Neuron (in vitro differentiated cells): Measurements from ENCODE around the gene CCL2.

Source experiments
- H2AFZ ChIP-seq: one replicate; pipeline ENCODE4 v1.6.1; 2013; ENCODE audit warnings: low read depth, mild to moderate bottlenecking, inconsistent platforms, low read length, moderate library complexity
- H3K27me3 ChIP-seq: one replicate; pipeline ENCODE4 v1.6.1; 2013; ENCODE audit warnings: low read length; ENCODE audit not compliant: insufficient read depth
- H3K36me3 ChIP-seq: one replicate; pipeline ENCODE4 v1.6.1; 2013; ENCODE audit warnings: low read length; ENCODE audit not compliant: insufficient read depth
- H3K4me1 ChIP-seq: one replicate; pipeline ENCODE4 v1.6.1; 2013; ENCODE audit warnings: low read length; ENCODE audit not compliant: insufficient read depth
- H3K4me3 ChIP-seq: 2 replicates; pipeline ENCODE4 v1.5.1; 2013; ENCODE audit warnings: mild to moderate bottlenecking, low read length, moderate library complexity
- H3K9me3 ChIP-seq: one replicate; pipeline ENCODE4 v1.6.1; 2013; ENCODE audit warnings: low read length

Gene CCL2

DNA sequence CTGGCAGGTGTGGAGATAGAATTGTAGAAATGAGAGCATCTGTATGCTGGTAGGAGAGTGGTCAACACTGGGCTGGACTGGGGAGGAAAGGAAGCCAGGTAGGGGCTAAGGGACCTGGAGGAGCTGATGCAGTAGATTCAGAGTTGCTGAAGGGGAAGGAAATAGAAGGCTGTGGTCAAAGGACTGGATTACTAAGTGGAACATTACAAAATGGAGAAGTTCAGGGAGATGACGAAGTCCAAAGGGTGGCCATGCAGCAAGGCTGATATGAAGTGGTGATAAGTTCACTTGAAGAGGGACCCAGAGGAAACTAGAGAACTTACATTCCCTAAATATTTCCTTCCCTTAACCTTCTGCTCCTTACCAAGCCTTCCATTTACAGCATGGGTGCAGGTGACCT lies 8.6 kb upstream of the CCL2 start:
- Histone ChIP-seq H3K4me3 (no peak overlapping the region), H3K36me3 (no peaks in the 10 kb centered on the region), H3K4me1 (no peaks in the 10 kb centered on the region), H2AFZ (no peak overlapping the region), H3K27me3 (no peaks in the 10 kb centered on the region), H3K9me3 (no peaks in the 10 kb centered on the region)

DNA sequence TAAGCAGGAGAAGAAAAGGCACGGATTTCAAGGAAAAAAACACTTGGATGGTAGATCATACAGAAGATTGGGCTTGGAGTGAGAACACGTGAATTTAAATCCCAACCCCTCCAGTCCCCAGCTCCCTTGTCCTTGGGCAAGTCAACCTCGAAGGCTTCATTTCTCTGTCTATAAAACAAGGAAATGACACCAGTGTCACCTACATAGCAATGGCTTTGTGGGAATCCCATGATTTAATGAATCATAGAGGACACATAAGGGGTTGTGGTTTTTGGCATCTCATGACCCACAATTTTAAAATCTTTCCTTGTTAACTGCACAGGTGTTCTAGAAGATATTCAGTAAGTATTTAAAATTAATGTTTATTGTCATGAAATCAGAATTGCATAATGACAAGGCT lies 8.2 kb upstream of the CCL2 start:
- Histone ChIP-seq H3K4me3 (no peak overlapping the region), H3K9me3 (no peaks in the 10 kb centered on the region), H3K36me3 (no peaks in the 10 kb centered on the region), H3K4me1 (no peaks in the 10 kb centered on the region), H3K27me3 (no peaks in the 10 kb centered on the region), H2AFZ (no peak overlapping the region)

DNA sequence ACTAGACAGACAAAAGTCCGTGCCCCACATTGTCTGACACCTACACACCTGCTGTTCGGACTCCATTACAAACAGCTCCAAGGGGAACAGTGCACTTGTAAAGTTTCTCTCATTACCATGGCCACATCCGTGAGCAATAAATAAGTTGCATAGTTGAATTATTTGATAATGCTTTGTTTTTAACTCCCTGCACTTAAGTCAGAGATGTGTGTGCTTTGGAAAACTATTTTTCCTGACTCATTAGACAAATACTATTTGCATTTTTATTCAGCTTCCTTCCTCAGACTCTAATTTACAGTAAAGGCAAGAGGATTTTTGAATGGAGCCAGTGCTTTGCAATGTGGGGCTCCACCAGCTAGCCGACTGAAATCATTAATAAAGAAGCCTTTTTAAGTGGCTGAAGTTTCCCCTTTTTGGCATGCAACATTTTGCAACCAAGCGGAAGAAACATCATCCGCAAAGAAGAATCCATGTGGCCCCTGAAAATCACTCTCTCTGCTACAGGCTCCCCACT lies 6.5 kb upstream of the CCL2 start:
- H3K9me3 ChIP-seq: no peaks in the 10 kb centered on the region
- no peak overlapping the region for H3K4me3 ChIP-seq
- H3K27me3 ChIP-seq: no peaks in the 10 kb centered on the region
- no peaks in the 10 kb centered on the region for H3K36me3 ChIP-seq
- no peak overlapping the region for H2AFZ ChIP-seq
- H3K4me1 ChIP-seq: no peaks in the 10 kb centered on the region

DNA sequence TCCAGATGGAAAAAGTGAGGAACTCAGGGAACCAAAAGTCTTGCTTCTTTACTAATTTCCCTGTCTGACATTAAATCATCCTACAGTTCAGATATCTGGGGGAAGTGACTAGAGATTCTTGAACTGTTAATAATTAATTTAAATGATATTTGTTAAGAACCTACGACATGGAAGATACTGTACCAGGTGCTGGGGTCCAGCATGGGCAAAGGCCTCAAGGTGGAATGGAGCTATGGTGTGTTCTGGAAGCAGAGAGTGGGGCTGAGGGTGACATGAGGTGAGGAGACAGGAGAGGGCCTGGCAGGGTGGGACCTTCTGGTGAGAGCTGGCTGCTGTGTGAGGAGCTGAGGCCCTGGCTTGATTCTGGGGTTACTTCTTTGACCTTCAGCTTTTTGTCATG lies 6.0 kb upstream of the CCL2 start:
- H3K4me3 ChIP-seq: no peak overlapping the region
- no peaks in the 10 kb centered on the region for H3K4me1 ChIP-seq
- no peaks in the 10 kb centered on the region for H3K27me3 ChIP-seq
- no peaks in the 10 kb centered on the region for H3K9me3 ChIP-seq
- no peak overlapping the region for H2AFZ ChIP-seq
- no peaks in the 10 kb centered on the region for H3K36me3 ChIP-seq

DNA sequence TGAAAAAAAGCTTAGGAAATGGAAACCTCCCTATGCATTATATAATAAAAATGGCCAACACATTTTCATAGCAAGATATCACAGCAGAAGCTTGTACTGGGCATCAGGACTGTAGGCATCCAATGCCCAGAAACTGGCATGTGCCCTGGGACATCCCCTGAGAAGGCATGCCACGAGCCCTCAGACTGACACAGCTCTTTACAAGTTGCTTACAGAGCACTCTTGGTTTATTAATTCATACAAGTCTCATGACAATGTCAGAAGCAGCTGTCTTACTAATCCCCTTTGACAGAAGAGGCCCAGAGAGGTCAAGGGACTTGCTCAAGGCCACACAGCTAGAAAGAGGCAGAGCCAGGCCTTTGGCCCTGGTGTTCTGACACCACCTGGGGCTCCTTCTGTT lies 5.6 kb upstream of the CCL2 start:
- Histone ChIP-seq H3K9me3 (no peaks in the 10 kb centered on the region), H3K4me1 (peaks cover under 1% of the 10 kb centered on the region), H2AFZ (no peak overlapping the region), H3K36me3 (no peaks in the 10 kb centered on the region), H3K27me3 (no peaks in the 10 kb centered on the region), H3K4me3 (no peak overlapping the region)

DNA sequence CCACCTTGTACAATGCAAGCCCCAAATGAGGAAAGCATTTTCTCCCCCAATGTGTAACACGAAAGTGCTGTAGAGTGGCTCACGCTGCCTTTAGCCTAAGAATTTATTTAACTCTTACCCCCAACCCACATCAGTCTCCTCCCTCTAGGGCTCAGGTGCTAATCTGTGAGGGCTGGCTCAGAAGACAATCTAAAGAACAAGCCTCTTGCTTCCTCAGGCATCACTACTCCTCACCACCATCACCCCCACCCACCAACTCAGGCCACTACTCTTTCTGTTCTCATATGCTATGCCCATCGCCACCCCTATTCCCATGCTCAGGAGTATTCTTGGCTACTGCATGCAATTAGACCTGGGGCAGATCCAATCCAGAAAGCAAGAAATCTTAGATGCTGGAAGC lies 3.9 kb upstream of the CCL2 start:
- no peaks in the 10 kb centered on the region for H3K9me3 ChIP-seq
- peaks cover 8% of the 10 kb centered on the region for H3K4me1 ChIP-seq
- no peaks in the 10 kb centered on the region for H3K27me3 ChIP-seq
- no peaks in the 10 kb centered on the region for H3K36me3 ChIP-seq
- no peak overlapping the region for H3K4me3 ChIP-seq
- H2AFZ ChIP-seq: no peak overlapping the region

DNA sequence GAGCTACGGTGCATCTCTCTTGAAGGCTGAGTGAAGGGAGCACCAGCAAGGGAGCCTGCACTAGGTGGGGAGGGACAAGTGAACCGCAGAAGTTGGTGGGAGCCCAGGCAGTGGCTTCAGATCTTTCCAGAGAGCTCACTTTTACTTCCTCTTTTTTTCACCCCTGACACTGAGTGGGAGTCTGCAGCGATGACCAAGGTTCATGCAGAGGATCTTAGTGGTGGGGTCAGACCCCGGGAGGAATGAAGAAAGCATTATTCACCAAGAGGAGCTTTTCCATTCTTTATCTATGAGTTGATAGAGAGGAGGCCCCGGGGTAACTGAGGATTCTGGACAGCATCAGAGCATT lies 3.0 kb upstream of the CCL2 start:
- Histone ChIP-seq H3K36me3 (no peaks in the 10 kb centered on the region), H3K4me1 (peaks cover 8% of the 10 kb centered on the region), H3K4me3 (no peak overlapping the region)

DNA sequence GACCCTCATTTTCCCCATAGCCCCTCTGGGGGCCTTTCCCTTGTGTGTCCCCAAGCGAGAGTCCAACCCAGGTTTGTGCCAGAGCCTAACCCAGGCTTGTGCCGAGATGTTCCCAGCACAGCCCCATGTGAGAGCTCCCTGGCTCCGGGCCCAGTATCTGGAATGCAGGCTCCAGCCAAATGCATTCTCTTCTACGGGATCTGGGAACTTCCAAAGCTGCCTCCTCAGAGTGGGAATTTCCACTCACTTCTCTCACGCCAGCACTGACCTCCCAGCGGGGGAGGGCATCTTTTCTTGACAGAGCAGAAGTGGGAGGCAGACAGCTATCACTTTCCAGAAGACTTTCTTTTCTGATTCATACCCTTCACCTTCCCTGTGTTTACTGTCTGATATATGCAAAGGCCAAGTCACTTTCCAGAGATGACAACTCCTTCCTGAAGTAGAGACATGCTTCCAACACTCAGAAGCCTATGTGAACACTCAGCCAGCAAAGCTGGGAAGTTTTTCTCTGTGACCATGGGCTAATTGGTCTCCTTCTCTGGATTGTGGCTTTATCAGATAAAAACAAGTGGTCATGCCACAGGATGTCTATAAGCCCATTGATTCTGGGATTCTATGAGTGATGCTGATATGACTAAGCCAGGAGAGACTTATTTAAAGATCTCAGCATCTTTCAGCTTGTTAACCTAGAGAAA lies 2.5 kb upstream of the CCL2 start:
- Histone ChIP-seq H3K9me3 (no peaks in the 10 kb centered on the region), H3K27me3 (no peaks in the 10 kb centered on the region), H3K36me3 (no peaks in the 10 kb centered on the region), H2AFZ (no peak overlapping the region), H3K4me3 (no peak overlapping the region), H3K4me1 (peaks cover 8% of the 10 kb centered on the region)

More for the DNA sequence above, 3.0 kb upstream of the CCL2 start:
- no peaks in the 10 kb centered on the region for H3K9me3 ChIP-seq
- no peaks in the 10 kb centered on the region for H3K27me3 ChIP-seq
- H2AFZ ChIP-seq: no peak overlapping the region

DNA sequence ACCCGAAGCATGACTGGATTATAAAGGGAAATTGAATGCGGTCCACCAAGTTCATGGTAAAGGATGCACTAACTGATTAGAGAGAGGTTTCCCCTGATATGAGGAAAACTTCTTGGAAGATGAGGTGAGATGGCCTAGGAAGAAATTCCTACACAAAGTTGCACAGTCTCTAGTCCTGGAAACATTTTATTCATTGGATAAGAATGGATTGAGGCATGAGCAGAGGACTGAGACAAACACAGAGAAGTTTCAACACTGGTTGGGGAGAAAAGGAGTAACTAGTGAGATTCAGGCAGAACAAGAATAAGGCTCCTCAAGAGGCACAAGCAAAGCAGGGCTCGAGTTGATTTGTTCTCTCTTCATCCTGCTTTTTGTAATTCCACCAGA lies 2.0 kb upstream of the CCL2 start:
- no peaks in the 10 kb centered on the region for H3K9me3 ChIP-seq

DNA sequence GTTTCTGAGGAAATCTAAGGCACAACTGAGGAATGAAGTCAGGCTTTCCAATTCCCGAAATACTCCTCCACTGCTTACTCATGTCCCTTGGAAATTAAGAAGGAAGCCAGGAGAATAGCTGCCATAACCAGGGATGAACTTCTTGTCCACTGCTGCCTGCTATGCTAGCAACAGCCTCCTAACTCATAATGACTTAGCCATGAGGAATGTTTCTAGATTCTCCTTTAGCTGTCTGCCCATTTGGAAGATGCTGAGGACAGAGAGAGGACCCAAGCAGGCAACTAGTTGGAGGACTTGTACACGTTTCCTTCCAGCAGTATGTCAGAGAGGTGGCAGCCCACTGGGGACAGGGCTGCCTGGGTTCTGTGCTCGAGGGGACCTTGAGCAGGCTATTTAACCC lies 939 bp upstream of the CCL2 start:
- no peaks in the 10 kb centered on the region for H3K27me3 ChIP-seq
- no peaks in the 10 kb centered on the region for H3K9me3 ChIP-seq
- no peak overlapping the region for H3K4me3 ChIP-seq
- peak overlapping the region; percentile 51 for H2AFZ ChIP-seq
- H3K4me1 ChIP-seq: peaks cover 8% of the 10 kb centered on the region
- no peaks in the 10 kb centered on the region for H3K36me3 ChIP-seq

More for the DNA sequence above, 2.0 kb upstream of the CCL2 start:
- no peaks in the 10 kb centered on the region for H3K36me3 ChIP-seq
- H3K4me3 ChIP-seq: no peak overlapping the region
- no peak overlapping the region for H2AFZ ChIP-seq
- peaks cover 8% of the 10 kb centered on the region for H3K4me1 ChIP-seq
- no peaks in the 10 kb centered on the region for H3K27me3 ChIP-seq

DNA sequence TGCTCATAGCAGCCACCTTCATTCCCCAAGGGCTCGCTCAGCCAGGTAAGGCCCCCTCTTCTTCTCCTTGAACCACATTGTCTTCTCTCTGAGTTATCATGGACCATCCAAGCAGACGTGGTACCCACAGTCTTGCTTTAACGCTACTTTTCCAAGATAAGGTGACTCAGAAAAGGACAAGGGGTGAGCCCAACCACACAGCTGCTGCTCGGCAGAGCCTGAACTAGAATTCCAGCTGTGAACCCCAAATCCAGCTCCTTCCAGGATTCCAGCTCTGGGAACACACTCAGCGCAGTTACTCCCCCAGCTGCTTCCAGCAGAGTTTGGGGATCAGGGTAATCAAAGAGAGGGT lies 272 bp downstream of the CCL2 start:
- Histone ChIP-seq H3K4me1 (peaks cover 8% of the 10 kb centered on the region), H3K4me3 (no peak overlapping the region), H3K36me3 (no peaks in the 10 kb centered on the region), H3K9me3 (no peaks in the 10 kb centered on the region), H2AFZ (no peak overlapping the region), H3K27me3 (no peaks in the 10 kb centered on the region)

DNA sequence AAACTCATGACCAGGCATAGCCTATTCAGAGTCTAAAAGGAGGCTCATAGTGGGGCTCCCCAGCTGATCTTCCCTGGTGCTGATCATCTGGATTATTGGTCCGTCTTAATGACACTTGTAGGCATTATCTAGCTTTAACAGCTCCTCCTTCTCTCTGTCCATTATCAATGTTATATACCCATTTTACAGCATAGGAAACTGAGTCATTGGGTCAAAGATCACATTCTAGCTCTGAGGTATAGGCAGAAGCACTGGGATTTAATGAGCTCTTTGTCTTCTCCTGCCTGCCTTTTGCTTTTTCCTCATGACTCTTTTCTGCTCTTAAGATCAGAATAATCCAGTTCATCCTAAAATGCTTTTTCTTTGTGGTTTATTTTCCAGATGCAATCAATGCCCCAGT lies 756 bp downstream of the CCL2 start:
- H3K4me1 ChIP-seq: peaks cover 8% of the 10 kb centered on the region
- H3K4me3 ChIP-seq: no peak overlapping the region
- no peaks in the 10 kb centered on the region for H3K36me3 ChIP-seq
- no peak overlapping the region for H2AFZ ChIP-seq
- no peaks in the 10 kb centered on the region for H3K27me3 ChIP-seq
- no peaks in the 10 kb centered on the region for H3K9me3 ChIP-seq

DNA sequence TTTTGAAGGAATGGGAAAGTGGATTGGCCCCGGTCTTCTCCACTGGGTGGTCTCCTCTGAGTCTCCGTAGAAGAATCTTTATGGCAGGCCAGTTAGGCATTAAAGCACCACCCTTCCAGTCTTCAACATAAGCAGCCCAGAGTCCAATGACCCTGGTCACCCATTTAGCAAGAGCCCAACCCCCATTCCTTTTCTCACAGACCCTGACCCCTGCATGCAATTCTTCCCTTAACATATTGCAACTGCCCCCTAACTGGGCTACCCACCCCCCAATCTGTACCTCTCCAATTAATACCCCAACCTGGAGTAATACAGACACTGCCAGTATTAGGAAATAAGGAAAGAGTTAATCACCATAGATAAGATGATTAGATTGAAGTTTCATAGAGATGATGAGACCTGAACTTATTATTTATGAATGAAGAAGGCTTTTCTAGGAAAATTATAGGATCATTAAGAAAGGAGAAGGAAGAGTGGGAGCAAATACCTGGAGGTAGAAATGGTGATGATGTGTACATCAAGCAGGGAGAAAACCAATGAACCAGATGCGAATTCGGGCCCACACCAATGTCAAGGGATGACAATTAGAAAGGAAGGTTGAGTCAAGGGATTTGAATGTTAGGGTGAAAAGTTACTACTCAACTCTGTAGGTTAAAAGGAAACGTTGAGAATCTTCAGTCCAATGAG lies 2.4 kb downstream of the CCL2 start:
- Histone ChIP-seq H2AFZ (no peak overlapping the region), H3K4me3 (no peak overlapping the region), H3K27me3 (no peaks in the 10 kb centered on the region), H3K9me3 (no peaks in the 10 kb centered on the region), H3K36me3 (no peaks in the 10 kb centered on the region), H3K4me1 (peaks cover 8% of the 10 kb centered on the region)

DNA sequence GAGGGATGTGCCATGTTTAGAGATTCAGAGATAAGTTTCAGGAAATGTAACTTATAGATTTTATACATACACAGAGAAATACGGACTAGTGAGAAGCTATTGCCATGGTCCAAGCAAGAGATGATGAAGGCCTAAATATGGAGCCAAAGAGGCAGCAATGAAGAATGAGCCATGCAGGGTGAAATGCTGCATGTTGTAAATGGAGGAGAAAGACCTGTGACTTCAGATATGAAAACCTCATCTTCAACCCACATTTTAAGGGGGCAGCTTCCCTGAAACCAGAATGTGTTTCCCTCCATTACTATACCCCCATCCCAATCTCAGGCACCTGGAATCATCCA lies 2.9 kb downstream of the CCL2 start:
- Histone ChIP-seq H3K4me3 (no peak overlapping the region), H3K36me3 (no peaks in the 10 kb centered on the region), H2AFZ (no peak overlapping the region), H3K9me3 (no peaks in the 10 kb centered on the region), H3K4me1 (peaks cover 8% of the 10 kb centered on the region), H3K27me3 (no peaks in the 10 kb centered on the region)
